RWPE1 (cell line): Measurements from ENCODE around the gene MRPL4.

ENCODE experiments used
- CTCF ChIA-PET: fragments of 350-600 bp; sonication (Branson Sonifier 250); formaldehyde crosslinking; extraction: SDS; loops from one replicate; lab custom pipeline; 2021; lab: Yijun Ruan, JAX
- POLR2A ChIA-PET: fragments of 400-600 bp; formaldehyde crosslinking; extraction: SDS; loops from one replicate; lab custom pipeline; 2020; ENCODE audit warnings: antibody characterized with exemption; ENCODE audit not compliant: low non-redundant PET; lab: Yijun Ruan, JAX
- DNase-seq: peaks from one replicate; pipeline ENCODE4 v3.0.0; 2012; ENCODE audit warnings: low spot score
- H3K27ac ChIP-seq: fragments of 450-650 bp; 2 replicates; pipeline ENCODE4 v1.5.1; 2017
- TF ChIP-seq, protein P1 (sequence below): fragments of 450-650 bp; conservative IDR thresholded peaks from 2 replicates; pipeline ENCODE4 v1.5.1; 2017; ENCODE audit warnings: low read depth, mild to moderate bottlenecking

MRPL4 gene

DNA sequence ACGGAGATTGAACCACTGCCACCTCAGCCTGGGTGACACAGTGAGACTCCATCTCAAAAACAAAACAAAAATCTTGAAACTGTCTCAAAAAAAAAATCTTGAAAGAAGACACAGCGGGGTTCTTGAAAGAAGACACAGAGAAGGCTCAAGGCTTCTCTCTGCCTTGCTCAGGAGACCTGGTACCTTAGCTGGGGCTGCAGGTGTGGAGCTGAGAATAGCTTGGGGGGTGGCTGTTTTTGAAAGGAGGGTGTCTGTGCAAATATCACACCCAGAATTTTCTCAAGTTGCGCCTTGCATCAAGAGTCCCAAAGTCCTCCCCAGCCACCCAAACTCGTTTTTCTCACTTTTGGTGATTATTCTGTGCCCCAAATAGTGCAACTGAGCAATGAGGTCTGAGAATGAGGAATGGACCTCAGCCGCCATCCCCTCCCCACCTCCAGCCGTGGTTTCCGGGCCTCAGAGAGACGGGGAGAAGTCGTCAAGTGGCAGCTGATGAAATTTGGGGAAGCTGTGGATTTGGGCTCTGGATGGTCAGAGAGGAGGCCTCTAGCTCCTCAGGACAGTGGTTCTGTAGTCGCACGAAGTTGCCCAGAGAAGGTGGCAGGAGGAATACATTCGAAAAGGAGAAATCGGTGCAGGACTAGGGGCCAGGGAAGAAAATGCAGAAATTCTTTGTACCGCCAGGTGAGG is 29.7 kb upstream of the MRPL4 start:
- POLR2A ChIA-PET, result no interaction called here
- DNase-seq, result no peak
- TF ChIP-seq, protein P1, sequence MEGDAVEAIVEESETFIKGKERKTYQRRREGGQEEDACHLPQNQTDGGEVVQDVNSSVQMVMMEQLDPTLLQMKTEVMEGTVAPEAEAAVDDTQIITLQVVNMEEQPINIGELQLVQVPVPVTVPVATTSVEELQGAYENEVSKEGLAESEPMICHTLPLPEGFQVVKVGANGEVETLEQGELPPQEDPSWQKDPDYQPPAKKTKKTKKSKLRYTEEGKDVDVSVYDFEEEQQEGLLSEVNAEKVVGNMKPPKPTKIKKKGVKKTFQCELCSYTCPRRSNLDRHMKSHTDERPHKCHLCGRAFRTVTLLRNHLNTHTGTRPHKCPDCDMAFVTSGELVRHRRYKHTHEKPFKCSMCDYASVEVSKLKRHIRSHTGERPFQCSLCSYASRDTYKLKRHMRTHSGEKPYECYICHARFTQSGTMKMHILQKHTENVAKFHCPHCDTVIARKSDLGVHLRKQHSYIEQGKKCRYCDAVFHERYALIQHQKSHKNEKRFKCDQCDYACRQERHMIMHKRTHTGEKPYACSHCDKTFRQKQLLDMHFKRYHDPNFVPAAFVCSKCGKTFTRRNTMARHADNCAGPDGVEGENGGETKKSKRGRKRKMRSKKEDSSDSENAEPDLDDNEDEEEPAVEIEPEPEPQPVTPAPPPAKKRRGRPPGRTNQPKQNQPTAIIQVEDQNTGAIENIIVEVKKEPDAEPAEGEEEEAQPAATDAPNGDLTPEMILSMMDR, result no peak

DNA sequence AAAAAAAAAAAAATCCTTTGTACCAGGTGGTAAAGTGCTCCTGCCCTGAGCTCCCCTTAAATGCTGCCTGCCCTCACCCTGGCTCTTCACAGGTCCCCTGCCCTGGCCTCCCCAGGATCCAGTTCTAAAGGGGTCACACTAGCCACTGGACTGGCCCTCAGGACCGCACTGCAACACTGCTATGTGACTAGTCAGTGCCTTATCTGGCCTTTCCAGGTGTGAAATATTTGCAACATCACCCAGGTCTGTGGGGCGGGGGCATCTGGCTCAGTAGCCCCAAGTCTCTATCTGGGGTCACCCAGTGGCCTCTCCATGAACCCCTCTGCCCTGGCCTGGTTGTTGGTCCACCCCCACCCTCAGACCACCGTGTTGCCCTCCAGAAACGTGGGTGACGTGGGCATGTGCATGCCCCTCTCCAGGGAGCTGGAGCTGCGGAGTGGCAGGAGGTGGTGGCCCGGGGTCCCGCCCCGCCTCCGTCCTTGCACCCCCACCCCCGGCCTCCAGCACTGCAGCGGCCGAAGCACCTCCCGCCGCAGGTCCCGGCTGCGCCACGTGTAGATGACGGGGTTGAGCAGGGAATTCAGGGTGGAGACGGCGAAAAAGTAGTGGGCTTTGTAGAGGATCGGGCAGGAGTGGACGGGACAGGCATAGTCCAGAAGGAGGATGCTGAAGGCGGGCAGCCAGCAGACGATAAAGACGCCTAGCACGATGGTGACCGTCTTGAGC is 28.4 kb upstream of the MRPL4 start:
- ChIA-PET POLR2A (no interaction called here), CTCF (interaction anchor here (0.7 to 0.9 kb wide), 2 partner anchors 26 to 255 kb away, joined by 3 to 4 read pairs; no protein-coding TSS in a partner anchor)
- TF ChIP-seq, protein P1, result no peak
- DNase-seq, result no peak
- H3K27ac ChIP-seq, result no peak overlapping the region

More for the DNA sequence above, 29.7 kb upstream of the MRPL4 start:
- no peak overlapping the region for H3K27ac ChIP-seq
- CTCF ChIA-PET, result no interaction called here

DNA sequence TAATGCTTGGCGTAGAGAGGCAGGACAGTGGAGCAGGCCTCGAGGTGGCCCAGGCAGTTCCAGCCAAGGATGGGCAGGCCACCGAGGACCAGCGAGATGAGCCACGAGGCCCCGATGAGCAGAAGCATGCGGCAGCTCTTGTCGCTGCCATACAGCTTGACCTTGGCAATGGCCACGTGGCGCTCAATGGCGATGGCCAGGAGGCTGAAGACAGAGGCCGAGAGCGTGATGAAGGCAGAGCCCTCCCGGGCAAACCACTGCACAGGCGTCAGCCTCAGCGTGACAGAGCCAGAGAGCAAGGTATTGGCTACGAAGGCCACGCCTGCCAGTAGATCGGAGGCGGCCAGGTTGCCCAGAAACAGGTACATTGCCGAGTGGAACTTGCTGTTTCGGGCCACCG is 27.7 kb upstream of the MRPL4 start:
- H3K27ac ChIP-seq, result no peak overlapping the region
- ChIA-PET CTCF (interaction anchor here (1.1 kb wide), 1 partner anchor 164 kb away, joined by 5 read pairs; no protein-coding TSS in a partner anchor), POLR2A (no interaction called here)
- DNase-seq, result no peak
- TF ChIP-seq, protein P1, result no peak

DNA sequence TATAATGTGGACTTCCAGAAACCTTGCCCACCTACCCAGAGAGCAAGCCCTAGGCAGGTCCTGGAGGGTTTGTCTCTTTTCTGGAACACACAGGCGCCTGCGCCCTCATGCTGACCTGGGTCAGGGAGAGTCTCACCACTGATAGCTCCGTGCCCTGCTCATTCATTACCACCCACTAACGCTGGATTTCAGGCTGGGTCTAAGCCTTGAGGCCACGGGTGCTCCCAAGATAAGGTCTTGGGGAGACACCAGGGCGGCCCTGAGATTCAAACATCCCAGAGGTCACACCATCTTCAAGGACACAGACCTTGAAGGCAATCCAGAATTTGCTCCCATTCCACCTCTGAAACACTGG is 26.0 kb upstream of the MRPL4 start:
- DNase-seq, result no peak
- POLR2A ChIA-PET, result no interaction called here
- no peak overlapping the region for H3K27ac ChIP-seq
- TF ChIP-seq, protein P1, result no peak
- CTCF ChIA-PET, result interaction anchor here (0.7 kb wide), 1 partner anchor 19 kb away, joined by 3 read pairs; no protein-coding TSS in a partner anchor

DNA sequence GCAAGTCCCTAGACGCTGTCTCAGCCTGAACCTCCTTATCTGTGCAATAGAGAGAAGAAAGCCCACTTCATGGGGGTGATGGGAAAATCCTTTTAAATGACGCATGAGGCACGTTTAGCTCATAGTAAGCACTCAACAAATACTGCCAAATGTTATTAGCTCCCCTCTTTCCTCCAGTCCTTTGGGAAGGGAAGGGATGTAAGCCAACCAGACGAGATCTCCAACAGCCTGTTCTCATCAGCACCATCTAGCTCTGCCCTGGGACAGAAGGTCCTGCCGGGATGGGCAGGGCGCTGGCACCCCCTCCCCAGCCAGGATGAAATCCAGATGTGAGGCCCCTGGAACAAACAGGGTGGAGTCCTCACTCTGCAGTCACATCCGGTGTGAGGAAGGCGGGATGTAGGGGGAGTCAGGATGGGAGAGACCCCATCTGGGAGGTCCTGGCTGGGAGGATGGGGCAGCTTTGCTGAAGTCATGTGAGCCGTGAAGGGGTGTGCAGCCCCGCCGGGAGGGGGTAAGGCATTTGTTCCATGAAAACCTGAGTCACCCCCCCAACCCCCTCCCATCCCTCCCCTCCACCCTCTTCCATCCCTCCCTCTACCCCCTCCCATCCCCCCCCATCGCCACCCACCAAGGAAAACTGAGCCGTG is 25.5 kb upstream of the MRPL4 start:
- DNase-seq, result no peak
- H3K27ac ChIP-seq, result no peak overlapping the region
- TF ChIP-seq, protein P1, result no peak
- CTCF ChIA-PET, result interaction anchor here (0.7 to 1.1 kb wide), 2 partner anchors 19 to 209 kb away, joined by 3 to 8 read pairs; no protein-coding TSS in a partner anchor
- POLR2A ChIA-PET, result interaction anchor here (0.6 kb wide), 1 partner anchor 75 kb away, joined by 4 read pairs; no protein-coding TSS in a partner anchor
